ENCODE results near the gene PIK3AP1.
"Not testable (repeated sequence)": the region's sequence is repeated elsewhere in the genome, so short reads cannot be mapped to it uniquely, and the experiment has no call there.

Gene PIK3AP1

GRCh38 chr10:96724621-96725020 is 4.3 kb upstream of the PIK3AP1 start:
- DNase-seq: no peak

DNA sequence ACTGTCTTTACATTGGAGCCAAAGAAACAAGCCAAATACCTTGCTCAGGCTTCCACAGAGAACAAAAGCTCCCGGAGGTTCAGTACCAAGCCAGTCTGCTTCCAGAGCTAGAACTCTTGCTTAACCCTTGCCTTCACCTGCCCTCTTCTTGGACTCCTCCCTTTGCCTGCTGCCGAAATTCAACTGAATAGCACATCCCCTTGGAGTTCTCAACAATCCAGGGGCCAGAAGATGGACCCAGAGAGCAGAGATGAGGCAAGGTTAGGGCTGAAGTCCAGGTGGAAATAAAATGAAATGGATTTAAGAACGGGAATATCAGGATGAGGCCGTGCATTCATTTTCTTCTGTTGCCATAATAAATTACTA is 876 bp upstream of the PIK3AP1 start:
- no peak for DNase-seq

GRCh38 chr10:96719850-96720421 is 378 bp downstream of the PIK3AP1 start:
- DNase-seq: no peak

DNA sequence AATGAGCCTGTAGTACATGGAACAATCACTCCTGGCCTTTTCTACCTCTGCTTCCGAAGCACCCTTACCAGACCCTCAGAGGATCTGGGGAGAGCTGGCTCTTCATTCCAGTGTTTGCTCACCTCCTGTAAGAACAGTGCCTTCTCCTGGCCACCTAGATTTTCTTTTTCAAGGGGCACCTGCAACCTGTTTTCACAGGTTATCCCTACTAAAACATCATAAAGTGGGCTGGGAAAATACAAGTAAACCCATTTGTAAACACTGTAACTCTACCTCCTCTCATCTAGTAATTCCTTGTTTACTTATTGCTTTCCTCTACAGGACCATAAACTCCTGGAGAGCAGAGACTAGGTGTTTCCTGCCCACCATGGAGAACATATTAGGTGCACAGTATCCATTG is 1.1 kb downstream of the PIK3AP1 start:
- DNase-seq: no peak

DNA sequence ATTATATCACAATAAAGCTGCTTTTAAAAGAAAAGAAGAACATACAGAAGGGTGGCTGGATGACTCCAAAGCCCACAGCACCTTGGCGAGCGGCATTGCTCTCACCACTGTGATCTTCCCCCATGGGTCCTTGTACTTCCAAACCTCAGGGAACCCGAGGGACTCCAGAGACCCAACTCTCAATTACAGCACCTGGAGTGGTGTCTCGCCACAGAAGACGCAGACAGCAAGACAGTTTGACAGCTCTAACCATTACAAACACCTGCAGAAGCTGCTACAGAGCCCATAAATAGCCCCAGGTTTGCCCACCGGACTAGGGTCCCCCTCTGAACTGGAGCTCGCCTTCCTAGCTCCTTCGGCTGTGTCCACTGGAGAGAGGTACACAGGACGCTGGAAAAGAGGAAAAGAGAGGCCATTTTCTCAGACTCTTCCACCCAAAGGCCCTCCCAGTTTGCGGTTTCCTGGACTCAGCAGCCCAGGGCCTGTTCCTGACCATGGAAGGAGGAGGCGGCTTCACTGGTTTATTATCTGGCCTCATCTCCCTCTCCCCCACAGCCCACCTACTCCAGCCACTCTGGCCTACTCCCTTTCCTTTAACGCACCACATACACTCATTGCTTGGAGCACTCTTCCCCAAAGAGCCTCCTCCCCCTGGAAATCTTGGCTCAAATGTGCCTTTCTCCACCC is 1.9 kb downstream of the PIK3AP1 start:
- no peak for DNase-seq

DNA sequence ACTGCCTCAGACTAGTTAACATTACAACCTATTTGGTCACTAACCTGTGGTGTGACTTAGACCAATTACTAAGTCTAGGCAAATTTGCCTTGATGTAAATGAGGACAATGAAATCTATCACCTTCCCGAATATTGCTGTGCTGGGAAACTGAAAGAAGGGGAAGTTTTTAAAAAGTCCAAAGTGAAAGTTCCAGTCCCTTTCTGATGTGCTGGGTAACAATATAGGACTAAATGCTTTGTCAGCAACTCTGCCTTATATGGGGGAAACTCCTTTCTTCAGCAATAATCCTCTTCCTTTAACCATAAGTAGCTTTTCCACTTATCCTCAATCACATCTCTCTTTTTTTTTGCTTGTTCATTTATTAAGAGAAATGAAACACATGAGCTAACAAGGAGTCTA is 3.9 kb downstream of the PIK3AP1 start:
- DNase-seq: no peak

DNA sequence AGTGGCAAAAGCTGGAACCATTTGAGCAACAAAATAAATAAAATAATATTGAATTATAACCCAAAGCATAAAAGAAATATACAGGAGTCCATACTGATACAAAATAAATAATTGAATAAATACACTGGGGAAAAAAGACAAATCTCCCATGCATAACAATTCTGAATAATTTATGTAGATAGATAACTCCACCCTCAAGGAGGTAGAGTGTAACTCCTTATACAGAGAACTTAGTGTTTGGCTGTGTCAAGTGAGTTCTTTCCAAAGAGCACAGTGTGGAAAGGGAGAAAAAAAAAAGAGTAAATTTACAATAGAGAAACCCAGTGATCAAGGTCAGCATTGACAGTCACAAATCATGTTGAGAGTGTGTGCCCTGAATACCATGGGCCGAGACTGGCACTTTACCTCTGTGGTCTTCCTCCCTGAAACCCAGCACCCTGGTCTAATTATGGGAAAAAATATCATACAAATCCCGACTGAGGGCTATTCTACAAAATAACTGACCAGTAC is 5.5 kb downstream of the PIK3AP1 start:
- DNase-seq: no peak

DNA sequence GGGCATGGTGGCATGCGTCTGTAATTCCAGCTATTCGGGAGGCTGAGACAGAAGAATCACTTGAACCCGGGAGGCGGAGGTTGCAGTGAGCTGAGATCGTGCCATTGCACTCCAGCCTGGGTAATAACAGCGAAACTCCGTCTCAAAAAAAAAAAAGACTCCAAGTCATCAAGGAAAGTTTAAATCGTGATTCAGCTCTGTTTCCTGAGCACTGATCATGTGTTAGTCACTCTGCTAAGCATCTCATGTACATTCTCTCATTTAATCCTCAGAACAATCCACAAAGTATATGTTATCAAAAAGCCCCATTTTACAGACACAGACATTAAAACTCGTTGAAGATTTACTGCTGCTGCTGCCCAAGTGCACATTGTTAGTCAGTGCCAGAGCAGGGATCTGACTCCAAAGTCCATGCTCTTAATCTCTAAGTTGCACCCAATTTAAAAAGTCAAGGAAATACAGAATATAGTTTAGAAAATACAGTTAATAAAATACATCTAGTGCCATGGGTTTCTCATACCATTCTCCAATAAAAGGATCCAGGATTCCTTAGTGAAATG is 6.2 kb downstream of the PIK3AP1 start:
- DNase-seq: no peak

DNA sequence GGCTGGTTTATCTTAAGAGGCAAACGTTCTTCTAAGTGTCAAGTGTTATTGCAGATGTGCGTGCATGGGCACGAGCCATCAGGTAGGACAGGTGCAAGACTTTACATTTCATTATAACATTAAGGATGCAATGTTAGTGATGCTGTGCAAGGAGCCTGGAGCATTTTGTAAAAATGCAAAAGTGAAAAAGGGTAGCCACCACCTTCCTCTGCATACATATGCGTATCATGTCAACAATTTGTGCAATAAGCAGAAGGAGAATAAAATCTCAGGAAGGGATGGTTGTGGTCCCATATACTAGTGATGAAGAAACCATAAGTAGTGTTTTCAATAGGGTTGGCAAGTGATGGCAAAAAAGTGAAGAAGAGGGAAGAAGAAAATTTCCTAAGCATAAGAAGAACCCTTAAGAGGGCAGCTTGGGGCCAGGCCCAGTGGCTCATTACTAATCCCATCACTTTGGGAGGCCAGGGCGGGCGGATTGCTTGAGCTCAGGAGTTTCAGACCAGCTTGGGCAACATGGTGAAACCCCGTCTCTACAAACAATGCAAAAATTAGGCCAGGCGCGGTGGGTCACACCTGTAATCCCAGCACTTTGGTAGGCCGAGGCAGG is 7.5 kb downstream of the PIK3AP1 start:
- no peak for DNase-seq

- DNase-seq: no peak
Measured at GRCh38 chr10:96711048-96711728, 9.1 kb downstream of the PIK3AP1 start.

- DNase-seq: no peak
Measured at GRCh38 chr10:96709525-96709924, 10.8 kb downstream of the PIK3AP1 start.

GRCh38 chr10:96708996-96709395 is 11.3 kb downstream of the PIK3AP1 start:
- no peak for DNase-seq

DNA sequence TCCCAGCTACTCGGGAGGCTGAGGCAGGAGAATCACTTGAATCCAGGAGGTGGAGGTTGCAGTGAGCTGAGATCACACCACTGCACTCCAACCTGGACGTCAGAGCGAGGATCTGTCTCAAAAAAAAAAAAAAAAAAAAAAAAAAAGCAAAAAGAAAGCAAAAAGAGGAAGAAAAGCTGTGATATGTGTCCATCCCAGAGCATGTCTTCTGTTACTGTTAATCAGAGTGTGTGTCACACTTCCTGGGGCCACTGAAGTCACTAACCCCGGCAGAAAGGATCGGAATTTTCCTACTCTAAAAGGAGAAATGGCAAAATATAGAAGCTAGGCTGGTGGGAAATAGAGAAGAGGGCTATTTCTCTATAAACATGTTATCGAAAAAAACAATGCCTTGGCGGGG is 11.9 kb downstream of the PIK3AP1 start:
- no peak for DNase-seq

GRCh38 chr10:96706331-96706853 is 13.9 kb downstream of the PIK3AP1 start:
- no peak for DNase-seq

DNA sequence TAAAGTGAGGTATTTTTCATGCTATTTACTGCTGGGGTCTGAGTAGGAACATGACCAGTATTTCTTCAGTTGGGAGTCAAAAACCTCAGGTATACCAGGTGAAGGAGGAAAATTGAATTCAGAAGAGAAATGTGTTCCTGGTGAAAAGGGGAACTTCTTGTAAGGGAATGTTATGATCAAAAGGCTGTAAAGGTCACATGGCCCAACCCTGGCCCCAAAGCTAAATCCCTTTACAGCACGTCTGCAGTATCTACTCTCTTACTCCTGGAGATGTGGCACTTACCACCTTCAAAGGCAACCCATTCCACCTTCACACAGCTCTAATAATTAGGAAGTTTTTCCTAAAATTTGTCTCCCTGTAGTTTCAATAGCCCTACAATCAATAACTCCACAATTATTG is 15.2 kb downstream of the PIK3AP1 start:
- no peak for DNase-seq

- no peak for DNase-seq
Measured at GRCh38 chr10:96704563-96704962, 15.8 kb downstream of the PIK3AP1 start.

DNA sequence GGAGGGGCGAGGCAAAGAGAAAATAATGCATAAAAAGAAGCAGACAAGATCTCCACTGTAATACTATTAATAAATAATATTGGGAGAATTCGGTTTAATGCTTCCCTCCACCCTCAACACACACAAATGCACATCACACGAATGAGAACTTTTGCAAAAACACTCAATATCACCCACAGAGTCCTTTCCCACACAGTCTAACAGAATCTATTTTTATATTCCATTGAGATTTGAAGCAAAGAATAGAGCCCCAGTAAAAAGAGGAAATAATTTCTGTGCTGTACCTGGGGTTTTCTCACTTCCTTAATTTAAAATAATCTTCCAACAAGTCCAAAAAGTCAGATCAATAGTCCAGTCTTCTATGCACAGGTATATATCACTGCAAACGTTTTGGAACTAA is 17.0 kb downstream of the PIK3AP1 start:
- DNase-seq: no peak

DNA sequence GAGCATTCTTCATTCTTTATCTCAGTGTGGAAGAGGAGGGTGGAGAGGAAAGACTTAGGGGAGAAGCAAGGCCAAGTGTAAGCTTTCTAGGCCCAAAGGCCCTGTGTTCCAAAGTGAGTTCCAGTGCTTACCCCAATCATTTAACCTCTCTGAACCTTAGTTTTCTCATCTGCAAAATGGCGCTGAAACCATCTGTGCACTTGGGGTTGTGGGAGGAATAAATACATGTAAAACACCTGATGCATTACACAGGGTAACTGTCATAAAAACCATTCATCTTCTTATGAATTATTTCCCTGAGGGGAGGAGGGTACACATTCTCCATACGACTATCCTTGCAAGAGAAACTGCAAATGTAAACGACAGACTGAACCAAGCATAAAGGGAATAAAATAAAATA is 19.0 kb downstream of the PIK3AP1 start:
- no peak for DNase-seq

GRCh38 chr10:96700374-96701099 is 19.8 kb downstream of the PIK3AP1 start:
- DNase-seq: no peak

- DNase-seq: no peak
Measured at GRCh38 chr10:96699613-96700012, 20.7 kb downstream of the PIK3AP1 start.

GRCh38 chr10:96698305-96698704 is 22.0 kb downstream of the PIK3AP1 start:
- DNase-seq: not testable (repeated sequence)

DNA sequence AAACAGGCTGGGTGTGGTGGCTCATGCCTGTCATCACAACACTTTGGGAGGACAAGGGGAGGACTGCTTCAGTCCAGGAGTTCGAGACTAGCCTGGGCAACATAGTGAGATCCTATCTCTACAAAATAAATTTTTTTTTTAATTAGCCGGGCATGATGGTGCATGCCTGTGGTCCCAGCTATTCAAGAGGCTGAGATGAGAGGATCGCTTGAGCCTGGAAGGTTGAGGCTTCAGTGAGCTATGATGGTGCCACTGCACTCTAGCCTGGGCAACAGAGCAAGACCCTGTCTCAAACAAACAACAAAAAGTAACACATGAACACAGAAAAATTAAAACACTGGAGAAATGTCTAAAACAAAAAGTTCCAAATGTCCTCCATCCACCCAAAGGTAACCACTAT is 22.9 kb downstream of the PIK3AP1 start:
- no peak for DNase-seq

Data from fibroblast of skin of back (primary cell).